ENCODE data around the gene C1QC. TPM values are rescaled to one million over a fixed set of nuclear protein-coding genes. Genes with fewer than 3 reads are reported as not detected.

Gene C1QC
- total RNA-seq, 1 donor from 2014 or later: not detected

DNA sequence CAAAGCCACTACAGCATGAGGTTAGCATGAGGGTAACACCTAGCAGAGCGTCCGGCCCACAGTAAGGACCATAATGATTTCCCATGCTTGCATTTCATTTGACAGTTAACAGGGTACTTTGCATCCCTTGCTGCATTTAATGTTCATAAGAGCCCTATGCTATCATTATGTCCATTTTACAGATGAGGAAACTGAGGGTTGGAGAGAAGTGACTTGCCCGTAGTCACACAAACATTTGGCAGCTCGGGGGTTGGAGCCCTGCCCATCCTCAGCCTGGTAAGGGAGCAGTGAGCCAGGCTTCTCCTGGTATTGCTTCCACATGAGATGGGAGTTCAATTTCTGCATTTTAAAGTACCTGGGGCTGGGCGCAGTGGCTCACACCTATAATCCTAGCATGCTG lies 50.7 kb downstream of the C1QC start:
- TF ChIP-seq, protein P1, sequence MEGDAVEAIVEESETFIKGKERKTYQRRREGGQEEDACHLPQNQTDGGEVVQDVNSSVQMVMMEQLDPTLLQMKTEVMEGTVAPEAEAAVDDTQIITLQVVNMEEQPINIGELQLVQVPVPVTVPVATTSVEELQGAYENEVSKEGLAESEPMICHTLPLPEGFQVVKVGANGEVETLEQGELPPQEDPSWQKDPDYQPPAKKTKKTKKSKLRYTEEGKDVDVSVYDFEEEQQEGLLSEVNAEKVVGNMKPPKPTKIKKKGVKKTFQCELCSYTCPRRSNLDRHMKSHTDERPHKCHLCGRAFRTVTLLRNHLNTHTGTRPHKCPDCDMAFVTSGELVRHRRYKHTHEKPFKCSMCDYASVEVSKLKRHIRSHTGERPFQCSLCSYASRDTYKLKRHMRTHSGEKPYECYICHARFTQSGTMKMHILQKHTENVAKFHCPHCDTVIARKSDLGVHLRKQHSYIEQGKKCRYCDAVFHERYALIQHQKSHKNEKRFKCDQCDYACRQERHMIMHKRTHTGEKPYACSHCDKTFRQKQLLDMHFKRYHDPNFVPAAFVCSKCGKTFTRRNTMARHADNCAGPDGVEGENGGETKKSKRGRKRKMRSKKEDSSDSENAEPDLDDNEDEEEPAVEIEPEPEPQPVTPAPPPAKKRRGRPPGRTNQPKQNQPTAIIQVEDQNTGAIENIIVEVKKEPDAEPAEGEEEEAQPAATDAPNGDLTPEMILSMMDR (IDR thresholded peaks at IDR 0.05): no peak
- no peaks in the 10 kb centered on the region for H3K4me1 Mint-ChIP-seq (ENCODE audit: unreplicated experiment)
- H3K27me3 Mint-ChIP-seq (ENCODE audit: unreplicated experiment): peaks cover 8% of the 10 kb centered on the region
- H3K4me3 Mint-ChIP-seq (ENCODE audit: unreplicated experiment): no peak overlapping the region
- DNase-seq (ENCODE audit: extremely low spot score, unreplicated experiment): no peak
- H3K36me3 Mint-ChIP-seq (ENCODE audit: unreplicated experiment): no peaks in the 10 kb centered on the region
- H3K9me3 Mint-ChIP-seq (ENCODE audit: unreplicated experiment): no peaks in the 10 kb centered on the region
- H3K27ac Mint-ChIP-seq (ENCODE audit: unreplicated experiment): no peak overlapping the region

DNA sequence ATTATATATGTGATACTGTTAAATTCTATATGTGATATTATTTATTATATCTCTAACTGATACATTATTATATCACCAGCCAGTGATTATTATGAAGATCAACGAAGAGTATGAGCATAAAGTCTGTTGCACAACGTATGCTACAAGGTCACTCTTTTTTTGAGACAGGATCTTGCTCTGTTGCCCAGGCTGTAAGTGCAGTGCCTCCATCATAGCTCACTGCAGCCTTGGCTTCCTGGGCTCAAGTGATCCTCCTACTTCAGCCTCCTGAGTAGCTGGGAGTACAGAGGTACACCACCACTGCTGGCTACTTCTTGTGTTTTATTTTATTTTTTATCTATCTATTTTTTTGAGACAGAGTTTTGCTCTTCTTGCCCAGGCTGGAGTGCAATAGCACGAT lies 53.2 kb downstream of the C1QC start:
- no peak overlapping the region for H3K27ac Mint-ChIP-seq (ENCODE audit: unreplicated experiment)
- DNase-seq (ENCODE audit: extremely low spot score, unreplicated experiment): no peak
- no peaks in the 10 kb centered on the region for H3K36me3 Mint-ChIP-seq (ENCODE audit: unreplicated experiment)
- no peak overlapping the region for H3K4me3 Mint-ChIP-seq (ENCODE audit: unreplicated experiment)
- H3K9me3 Mint-ChIP-seq (ENCODE audit: unreplicated experiment): no peaks in the 10 kb centered on the region
- TF ChIP-seq, protein P1 (IDR thresholded peaks at IDR 0.05): no peak
- peaks cover 3% of the 10 kb centered on the region for H3K27me3 Mint-ChIP-seq (ENCODE audit: unreplicated experiment)
- H3K4me1 Mint-ChIP-seq (ENCODE audit: unreplicated experiment): no peaks in the 10 kb centered on the region

Small RNAs within 50 kb of the gene (microRNA-seq; reads per million reads assigned to microRNA genes)
- not detected for gene MIR6127 (ENCODE audit: unreplicated experiment)

Other genes with a start within 250 kb of the C1QC start
- 22.5 and 23.6 TPM in 2 replicates for gene ZBTB40, start 191.8 kb upstream of the C1QC start, total RNA-seq
- 0.51 and 0.55 TPM in 2 replicates for gene EPHA8, start 80.1 kb upstream of the C1QC start, total RNA-seq
- gene C1QA, start 7.0 kb upstream of the C1QC start, total RNA-seq: not detected in 2 replicates
- gene C1QB, start 9.6 kb downstream of the C1QC start, total RNA-seq: not detected in 2 replicates
- 32.5 and 33.6 TPM in 2 replicates for gene EPHB2, start 67.2 kb downstream of the C1QC start, total RNA-seq